ENCODE data around the gene SLC22A12.

Gene SLC22A12

DNA sequence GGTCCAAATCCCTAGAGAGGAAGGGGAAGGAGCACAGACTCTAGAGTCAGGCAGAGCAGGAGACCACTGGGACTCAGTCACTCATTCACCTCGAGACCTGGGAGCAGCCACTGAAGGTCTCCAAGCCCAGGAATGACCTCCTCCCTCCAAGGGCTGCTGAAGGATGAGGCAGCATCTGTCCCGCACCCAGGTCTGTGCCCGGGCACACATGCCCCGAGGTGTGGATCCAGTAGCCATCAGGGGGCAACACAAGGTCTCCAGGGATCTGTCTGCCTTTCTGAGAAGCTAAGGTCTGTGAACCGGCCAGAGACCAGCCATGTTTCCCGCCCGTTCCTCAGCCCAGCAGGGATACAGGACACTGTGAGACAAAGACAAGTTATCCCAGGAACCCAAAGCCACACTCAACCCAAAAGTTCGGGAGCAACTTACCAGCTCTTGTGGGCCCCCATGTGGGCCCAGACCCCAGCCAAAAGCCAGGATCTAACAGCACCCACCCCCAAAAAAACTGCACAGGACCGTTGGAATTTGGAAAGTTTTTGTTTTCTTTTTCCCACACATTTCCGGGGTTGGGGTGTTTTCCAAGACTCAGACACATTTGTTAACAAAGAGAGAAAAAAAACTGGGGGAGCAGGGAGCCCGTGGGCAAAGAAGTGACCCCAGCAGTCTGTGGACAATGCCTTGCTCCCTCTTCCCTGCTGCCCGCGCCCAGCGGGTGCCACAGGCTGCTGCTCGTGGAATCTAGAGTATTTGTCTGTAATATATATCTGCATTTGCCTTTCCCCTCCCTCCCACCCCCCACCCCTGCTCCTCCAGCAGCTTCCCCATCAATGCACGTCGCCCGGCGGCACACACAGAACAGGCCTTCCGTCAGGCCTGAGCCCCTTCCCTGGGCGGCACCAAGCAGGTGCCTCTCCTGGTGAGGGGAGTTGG is 14.9 kb downstream of the SLC22A12 start:
- DNase-seq = no peak

DNA sequence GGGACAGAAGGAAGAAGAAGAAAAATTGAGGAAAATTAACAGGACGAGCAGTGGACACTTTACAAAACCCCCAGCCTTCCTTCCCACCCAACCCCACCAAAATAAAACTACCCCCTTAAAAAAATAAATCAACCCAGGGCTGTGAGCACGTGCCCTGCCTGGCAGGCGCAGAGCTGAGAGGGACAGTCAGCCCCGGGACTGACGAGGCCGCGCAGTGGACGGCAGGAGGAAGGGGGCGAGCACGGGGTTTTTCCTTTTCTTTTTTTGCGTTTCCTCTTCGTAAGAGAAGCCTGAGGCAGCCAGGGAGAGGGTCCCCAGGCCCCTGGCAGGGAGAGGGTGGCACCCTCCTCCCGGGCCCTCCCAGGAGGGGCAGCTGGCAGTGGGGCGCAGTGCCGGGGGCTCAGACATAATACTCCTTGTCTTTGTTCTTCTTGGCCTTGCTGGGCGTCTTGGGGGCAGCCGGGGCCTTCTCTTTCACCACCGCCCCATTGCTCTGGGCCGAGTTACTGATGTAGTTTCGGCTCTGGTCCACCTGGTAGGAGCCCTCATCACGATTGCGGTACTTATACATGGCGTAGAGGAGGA is 15.9 kb downstream of the SLC22A12 start:
- no peak for DNase-seq

DNA sequence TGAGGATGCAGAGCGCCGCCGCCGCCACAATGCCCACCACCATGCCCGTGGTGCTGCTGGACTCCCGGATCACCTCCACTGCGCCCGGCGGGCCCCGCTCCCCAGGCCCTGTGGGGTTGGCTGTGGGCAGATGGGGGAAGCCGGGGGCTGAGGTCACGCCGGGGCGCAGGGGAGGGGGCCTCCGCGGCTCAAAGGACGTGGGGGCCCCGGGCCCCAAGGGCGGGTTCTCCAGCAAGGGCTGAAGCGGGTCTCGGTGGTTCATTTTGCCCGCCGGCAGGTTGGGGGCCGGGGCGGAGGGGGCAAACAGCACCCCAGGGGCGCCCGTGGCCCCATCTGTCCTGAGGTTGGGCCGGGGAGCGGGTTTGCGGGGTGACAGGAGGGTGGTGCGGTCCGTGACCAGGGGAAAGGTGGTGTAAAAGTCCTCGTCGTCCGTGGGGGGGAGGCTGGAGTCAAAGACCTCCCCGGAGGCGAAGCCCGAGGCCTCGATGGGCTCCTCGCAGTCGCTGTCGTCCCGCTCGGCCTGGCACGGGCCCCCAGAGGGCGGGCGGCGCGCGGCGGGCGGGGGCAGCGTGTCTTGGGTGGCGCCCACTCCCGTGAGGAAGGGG is 16.5 kb downstream of the SLC22A12 start:
- DNase-seq = no peak

DNA sequence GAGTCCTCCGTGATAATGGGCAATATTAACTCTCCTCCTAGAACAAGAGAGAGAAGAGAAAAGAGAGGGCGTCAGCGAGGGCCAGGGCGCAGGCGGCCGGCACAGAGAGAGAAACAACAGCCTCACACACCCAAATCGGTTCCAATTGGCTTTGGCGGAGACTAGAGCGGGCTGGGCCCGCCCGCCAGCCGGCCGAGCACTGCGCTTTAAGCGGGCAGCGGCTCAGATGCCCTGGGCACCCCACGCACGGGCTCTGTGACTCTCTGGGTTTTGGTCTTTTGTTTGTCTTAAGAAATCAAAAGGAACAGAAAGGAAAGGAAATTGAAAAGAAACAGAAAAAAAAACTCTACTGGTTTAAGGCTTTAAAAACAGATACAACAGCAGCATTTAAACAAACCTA is 17.0 kb downstream of the SLC22A12 start:
- no peak for DNase-seq

DNA sequence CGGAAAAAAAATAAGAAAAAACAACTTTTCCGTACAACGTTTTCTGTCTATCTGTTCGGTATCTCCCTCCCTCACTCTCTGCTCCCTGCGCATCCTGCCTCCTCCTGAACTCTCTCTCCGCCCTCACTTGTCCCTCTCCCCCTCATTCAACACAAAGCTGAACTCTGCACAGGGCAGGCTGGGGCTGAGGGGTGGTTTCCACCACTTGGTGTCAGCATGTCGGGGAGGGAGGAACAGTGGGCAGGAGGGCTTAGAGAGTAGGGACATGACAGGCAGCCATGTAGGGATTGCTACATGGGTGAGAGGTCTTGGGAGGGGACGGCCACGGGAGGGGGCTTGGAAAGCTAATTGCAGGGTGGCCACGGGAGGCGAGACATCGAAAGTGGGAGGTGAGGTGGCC is 17.6 kb downstream of the SLC22A12 start:
- no peak for DNase-seq

DNA sequence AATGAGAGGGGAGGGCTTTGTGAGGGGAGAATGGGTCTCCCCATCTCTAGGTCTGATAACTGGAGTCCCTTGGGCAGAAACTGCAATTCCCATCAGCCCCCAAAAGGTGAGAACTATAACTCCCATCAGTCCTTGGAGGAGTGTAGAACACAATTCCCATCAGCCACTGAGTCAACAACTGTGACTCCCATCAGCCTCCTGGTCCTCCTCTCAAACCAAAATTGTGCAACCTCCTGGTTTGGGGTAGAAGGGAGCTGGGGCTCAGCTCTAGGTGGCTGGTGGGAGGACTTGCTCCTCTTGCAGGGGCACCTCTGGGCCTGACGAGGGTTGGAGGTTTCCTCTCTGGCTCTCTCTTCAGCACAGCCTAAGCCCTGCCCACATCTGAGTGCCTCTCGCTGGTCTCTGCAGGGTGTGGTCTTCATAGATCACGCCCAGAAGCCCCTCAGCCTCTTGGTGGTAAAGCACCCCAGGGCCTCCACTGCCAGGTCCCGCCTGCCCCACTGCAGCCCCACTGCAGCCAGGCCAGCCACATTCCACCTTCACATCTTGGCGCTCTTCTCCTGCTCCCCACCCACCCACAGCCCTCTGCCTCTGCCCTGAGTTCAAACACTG is 18.5 kb downstream of the SLC22A12 start:
- no peak for DNase-seq

DNA sequence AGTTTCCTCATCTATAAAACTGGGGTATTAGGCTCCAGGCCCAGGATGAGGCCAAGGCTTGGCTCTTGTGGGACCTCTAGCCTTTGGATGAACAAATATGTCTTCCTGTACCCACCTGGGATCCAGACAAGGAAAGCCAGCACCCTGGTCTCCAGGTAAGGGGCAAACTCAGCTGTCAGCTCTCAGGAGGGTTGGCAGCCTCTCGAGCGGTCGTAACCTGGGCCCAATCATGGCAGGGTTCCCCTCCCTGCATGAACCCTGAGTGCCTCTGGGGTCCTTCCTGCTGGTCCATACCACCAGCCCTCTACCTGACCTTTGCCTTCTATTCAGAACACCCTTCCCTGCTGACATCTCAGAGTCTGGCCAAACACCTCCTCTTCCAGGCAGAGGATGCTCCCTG is 19.6 kb downstream of the SLC22A12 start:
- DNase-seq = no peak

DNA sequence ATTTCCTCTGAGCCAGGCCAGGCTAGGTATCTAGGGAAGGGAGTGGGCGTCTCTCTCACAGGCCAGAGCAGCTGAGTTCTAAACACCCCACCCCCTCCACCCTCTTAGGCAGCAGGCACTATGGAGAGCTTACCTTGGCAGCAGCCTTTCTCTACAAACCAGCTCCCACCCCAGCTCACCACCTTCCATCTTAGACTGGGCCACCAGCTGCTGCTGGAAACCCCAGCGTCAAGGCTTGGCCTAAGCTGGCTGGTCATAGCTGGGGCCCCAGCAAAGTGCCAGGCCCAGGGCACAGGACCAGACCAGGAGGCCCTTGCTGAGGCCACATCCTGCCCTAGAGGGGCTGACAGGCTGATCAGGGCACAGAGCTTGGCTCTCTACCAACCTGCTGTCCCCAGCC is 20.2 kb downstream of the SLC22A12 start:
- no peak for DNase-seq

DNA sequence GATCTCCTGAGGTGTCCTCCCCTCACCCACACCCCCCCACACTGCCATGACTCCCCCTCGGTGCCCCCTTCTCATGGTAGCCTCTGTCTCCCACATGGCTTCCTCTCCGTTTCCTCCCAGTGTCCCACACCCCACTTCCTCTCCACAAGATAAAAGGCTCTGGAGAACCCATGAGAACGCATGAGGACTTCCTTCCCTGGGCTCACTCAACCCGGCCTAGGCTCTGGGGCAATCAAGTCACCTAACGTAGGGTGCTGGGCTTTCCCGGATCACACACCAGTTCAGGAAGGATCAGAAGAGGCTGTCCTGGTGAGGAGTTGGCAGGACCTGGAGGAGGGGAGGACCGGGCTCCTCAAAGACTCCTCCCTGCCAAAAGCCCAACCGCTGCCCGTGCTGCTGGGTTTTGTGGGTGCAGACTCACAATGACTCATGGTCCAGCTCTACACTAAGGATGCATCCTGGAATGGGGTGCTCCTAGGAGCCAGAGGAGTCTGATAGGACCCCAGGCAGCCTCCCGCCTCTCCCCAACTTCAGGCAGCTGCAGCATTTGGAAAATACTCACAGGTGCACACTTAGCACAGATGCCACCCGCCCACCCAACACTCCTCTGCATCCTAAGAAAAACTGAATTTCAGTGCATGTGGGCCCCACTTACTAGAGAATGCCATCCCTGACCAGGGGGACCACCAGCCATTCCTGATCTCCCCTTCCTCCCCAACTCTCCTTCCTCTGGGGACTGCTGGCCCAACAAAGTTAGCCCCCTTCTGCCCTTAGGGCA is 21.0 kb downstream of the SLC22A12 start:
- no peak for DNase-seq

DNA sequence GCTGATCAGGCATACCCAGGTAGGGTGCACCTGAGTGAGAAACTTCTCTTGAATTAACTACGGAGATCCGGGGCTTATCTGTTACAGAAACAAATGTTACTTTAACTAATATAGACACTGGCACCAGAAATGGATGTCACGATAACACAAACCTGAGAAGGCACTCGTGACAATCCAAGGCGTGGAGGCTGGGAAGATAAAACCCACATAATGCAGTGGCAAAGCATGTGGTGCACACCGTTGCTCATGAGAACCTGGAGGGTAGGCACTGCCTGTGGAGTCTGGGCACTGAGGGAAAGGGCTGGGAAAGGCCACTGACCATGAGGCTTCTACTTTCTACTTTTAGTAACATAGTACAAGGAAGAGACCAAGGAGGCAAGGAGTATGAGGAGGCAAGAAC is 22.6 kb downstream of the SLC22A12 start:
- DNase-seq = no peak

DNA sequence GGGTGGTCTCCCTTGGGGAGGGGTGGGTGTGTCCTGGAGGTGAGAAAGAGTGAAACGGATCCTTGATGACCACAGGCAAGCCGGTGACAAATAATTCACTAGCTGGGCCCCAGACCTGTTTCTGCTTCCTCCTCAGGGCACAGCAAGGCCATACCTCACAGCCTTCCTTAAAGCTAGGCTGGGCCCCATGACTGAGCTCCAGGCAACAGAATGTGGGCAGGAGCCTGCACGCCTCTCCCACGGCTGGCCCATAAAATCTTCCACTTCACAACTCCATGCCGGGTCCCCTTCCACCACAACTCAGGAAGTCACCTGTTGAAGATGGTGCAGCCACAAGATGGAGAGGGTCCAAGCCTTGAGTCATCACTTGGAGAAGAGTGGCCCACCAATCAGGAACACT is 23.9 kb downstream of the SLC22A12 start:
- DNase-seq = no peak

DNA sequence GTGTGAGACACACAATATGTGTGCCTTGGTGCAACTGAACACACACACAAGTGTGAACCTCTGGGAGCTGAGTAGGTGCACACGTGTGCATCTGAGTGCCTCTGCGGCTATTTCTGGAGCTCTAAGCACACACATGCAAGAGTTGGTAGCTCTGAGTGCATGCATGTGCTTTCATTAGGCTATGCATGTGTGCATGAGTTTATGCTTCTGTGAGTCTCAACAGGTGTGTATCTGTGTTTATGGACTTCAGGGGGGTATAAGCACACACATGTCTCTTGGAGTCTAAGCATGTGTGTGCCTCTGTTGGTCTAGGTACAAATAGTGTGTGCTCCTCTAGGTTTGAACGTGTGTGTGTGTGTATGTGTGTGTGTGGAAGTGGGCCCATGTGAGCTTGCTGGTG is 25.8 kb downstream of the SLC22A12 start:
- no peak for DNase-seq

DNA sequence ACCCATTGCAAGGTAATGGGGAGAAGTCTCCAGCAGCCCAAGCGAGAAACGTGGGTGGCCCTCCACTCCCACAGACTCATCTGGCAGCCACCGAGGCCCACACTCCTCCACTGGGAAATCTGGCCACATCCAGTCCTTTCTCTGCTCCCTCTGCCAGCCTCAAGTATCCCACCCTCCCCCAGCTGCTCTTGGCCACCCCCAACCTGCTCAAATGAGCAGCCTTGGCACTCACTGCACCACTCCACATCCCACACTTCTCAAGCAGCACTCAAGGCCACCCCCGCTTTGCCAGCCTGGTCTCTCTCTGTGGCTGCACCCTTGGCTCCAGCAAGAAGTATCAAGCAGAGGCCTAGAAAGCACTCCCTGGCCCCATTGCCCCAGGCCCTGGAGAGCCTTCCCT is 28.2 kb downstream of the SLC22A12 start:
- DNase-seq = no peak

DNA sequence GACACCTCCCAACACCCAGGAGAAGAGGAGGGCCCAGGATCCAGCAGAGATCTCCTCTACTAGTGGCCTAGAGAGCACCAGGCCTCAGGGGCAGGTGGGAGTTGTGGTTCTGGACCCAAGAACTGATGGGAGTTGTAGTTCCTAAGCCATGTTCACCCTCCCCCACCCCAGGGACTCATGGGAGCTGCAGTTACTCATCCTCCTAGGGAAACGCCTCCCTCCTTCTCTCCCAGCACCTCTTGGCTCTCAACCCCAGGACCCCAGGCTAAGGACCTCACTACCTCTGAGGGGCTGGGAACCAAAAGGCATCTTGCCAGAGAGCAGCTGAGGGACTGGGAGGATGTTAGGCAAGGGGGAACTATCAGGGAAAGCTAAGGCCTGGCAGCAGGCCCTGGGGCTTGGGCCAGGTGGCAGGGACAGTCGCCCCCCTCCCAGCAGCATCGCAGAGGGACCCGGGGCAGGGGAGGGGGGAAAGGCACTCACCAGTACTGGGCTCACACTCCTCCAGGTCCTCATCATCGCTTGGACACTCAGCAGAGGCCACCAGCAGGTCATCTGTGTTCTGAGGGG is 28.9 kb downstream of the SLC22A12 start:
- peak; percentile 10 for DNase-seq

DNA sequence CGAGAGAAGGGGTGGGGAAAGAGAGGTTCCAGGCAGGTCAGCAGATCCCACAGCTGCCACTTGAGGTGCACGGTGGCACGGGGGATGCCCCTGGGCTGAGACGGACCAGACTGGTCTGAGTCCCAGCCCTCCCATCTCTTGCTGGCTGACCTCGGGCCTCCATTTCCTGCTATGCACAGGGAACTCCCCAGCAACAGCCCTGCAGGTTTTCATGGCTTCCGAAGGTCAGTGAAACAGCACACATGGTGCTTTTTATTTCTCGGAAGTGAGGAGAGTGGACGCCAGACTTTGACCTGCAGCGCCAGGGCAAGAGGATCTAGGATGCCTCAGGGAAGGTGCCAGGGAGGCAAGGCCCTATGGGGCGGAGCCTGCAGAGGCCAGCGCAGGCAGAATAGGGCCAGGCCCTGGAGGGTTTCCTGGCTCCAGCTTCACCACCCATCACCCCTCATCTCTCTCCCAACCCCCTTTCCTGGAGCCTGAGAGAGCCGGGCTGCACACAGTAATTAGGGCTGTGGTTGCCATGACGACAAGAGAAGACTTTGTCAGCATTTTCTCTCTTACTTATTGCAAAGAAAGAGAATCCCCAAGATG is 29.5 kb downstream of the SLC22A12 start:
- no peak for DNase-seq

DNA sequence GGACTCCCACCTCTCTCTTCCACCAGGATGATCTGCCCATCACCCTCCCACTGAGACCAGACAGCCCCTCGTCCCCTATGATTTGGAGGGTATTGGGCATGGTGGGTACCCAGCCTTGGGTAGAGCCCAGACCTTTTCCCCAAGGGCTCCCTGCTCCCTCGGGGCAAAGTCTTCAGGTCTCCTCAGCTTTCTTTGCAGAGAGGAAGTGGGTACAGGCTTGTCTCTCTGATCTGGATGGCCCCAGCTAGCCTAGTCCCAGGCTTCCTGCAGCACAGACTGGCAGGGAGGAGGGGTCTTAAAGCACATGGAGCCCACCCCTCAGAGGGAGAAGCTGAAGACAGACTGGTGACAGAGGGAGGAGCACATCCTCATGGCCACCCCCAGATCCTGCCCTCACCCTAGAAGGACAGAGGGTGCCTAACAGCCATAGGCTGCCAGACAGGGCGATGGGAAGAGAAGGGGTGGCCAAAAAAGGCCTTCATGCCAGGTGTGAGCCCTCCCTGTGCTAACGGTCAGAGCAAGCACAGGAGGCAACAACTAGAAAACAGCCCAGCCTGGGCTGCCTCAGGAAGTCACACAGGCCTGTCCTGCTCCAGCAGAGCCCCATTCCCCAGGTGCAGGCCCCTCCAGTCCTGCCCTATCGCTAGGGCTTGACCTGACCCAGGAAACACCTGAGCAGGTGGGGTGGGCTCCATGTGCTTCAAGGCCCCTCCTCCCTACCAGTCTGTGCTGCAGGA is 30.4 kb downstream of the SLC22A12 start:
- DNase-seq = no peak

DNA sequence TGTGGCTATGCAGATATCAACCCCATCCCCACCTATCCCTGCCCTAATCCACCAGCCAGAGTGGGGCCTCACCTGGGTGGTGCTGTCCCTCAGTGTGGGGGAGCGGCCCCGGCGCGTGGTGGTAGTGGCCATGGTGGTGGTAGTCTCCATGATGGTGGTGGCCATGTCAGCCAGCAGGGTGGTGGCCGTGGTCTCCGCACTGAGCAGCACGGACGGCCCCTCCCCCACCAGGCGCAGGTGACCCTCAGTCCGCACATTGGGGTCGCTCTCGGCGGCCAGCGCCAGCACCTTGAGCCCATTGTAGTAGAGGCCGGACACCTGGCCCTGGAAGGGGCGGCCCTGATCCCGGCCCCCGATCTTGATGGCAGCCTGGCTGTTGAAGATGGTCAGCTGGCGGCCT is 31.7 kb downstream of the SLC22A12 start:
- no peak for DNase-seq

DNA sequence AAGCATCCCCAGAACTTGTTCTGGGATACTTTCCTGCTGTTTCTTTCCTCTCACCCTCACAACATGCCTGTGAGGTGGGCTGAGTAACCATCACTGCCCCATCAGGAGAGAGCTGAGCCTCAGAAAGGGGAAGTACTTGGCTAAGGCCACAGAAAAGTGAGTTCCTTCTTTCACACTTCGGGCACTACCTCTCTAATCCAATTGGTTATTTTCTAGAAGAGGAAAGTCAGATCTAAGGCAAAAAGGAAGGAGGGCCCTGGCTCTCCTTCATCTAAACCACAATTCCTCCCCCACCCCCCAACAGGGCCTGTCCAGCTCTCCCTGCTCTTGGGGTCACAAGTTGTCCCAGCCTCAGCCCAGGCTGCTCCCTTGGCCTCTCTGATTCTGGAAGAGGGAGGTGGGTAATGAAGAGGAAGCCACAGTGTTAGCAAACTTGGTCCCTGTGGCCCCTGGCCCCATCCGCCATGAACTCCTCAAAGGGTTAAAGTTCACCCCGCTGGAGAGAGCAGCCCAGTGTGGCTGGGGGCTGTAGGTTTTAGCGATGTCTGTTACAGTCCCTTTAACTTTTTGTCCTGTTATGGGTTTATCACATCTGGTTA is 34.0 kb downstream of the SLC22A12 start:
- no peak for DNase-seq

DNA sequence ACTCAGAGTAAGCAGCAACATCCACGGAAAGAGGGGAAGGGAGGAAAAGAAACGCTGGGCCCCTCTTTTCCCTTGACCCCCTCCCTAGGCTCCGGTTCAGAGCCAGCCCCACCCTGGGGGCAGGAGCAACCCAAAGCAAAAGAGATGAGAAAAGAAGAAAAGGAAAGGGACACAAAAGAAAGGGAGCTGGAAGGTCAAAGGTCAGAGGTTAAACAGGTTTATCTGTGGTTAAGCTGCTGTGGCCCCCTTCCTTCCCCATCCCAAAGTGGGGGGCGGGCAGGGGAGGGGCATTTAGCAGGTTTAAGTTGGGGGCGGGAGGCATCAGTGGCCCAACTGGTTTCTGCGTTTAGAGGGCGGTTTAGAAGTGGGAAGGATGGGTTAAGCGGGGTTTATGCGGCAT is 35.6 kb downstream of the SLC22A12 start:
- no peak for DNase-seq

DNA sequence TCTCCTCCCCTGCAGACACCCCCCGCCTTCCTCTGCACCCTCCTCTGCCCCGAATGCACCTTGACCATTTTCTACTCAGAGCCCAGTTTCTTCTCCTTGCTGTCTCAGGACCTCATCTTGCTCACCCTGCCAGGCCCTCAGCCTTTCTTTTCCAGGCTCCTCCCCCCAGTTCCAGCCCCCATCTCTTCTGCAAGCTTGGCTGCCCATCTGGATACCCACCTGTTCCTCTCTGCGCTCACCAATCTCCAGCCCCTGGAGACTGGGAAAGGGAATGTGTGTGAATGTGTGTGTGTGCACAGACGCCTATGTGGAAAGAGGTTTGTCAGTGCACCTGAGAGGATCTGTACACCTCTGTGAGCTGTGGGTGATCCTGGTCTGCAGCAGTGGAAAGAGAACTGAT is 36.4 kb downstream of the SLC22A12 start:
- DNase-seq = no peak

DNA sequence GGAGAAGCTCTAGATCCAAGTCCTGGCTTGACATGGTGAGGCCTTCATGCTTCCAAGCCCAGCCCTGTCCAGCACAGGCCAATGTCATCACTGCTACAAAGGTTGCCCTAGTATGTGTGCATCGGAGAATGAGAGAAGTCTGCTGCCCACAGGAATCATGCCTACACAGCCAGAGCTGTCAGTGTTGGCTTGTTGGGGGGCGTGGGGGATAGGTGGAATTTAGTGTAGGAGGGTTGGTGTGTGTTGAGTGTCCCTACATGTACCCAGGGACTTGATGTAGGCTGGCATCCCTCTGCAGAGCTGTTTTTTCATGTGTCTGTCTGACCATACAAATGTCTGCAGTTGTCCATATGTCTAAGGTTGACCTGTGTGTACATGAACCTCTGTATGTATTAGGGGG is 37.6 kb downstream of the SLC22A12 start:
- DNase-seq = no peak

Data from activated CD4-positive, alpha-beta T cell treated with anti-CD3 and anti-CD28 coated beads, Interleukin-10, Interleukin-2, amounts not matched to agents 100 ng/mL and 50 ng/mL, durations not matched to agents 16 hours and 8 hours (primary cell).